ENCODE results near the gene LBH. TPM values are rescaled to one million over a fixed set of nuclear protein-coding genes. Genes with fewer than 3 reads are reported as not detected.

Gene LBH
- total RNA-seq, 1 donor from 2014 or later, result 137 TPM

DNA sequence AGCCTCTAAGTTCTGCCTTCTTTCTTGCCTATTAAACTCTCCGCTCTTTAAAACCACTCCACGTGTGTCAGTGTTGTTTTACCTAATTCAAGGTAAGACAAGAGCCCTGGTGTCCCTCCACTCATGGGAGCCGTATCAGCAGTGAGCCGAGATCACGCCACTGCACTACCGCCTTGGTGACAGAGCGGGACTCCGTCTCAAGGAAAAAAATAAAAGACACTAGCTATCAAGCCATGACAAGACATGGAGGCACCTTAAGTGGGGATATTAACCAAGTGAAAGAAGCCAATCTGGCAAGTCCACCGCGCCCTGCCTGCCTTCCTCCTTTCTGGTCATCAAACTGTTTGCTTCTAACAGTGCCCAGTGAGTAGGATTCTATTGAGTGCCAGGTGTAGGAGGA, 40.2 kb upstream of the LBH start:
- H3K9me3 Mint-ChIP-seq (ENCODE audit: unreplicated experiment), result no peaks in the 10 kb centered on the region
- no peak for DNase-seq (ENCODE audit: low spot score)
- H3K27ac Mint-ChIP-seq (ENCODE audit: unreplicated experiment), result no peak overlapping the region
- TF ChIP-seq, protein P1, sequence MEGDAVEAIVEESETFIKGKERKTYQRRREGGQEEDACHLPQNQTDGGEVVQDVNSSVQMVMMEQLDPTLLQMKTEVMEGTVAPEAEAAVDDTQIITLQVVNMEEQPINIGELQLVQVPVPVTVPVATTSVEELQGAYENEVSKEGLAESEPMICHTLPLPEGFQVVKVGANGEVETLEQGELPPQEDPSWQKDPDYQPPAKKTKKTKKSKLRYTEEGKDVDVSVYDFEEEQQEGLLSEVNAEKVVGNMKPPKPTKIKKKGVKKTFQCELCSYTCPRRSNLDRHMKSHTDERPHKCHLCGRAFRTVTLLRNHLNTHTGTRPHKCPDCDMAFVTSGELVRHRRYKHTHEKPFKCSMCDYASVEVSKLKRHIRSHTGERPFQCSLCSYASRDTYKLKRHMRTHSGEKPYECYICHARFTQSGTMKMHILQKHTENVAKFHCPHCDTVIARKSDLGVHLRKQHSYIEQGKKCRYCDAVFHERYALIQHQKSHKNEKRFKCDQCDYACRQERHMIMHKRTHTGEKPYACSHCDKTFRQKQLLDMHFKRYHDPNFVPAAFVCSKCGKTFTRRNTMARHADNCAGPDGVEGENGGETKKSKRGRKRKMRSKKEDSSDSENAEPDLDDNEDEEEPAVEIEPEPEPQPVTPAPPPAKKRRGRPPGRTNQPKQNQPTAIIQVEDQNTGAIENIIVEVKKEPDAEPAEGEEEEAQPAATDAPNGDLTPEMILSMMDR (IDR thresholded peaks at IDR 0.05; ENCODE audit: unreplicated experiment), result no peak
- H3K36me3 Mint-ChIP-seq (ENCODE audit: low read depth, unreplicated experiment), result peaks cover 5% of the 10 kb centered on the region
- H3K27me3 Mint-ChIP-seq (ENCODE audit: unreplicated experiment), result peaks cover 6% of the 10 kb centered on the region
- H3K4me3 Mint-ChIP-seq (ENCODE audit: unreplicated experiment), result no peak overlapping the region
- no peaks in the 10 kb centered on the region for H3K4me1 Mint-ChIP-seq (ENCODE audit: unreplicated experiment)

DNA sequence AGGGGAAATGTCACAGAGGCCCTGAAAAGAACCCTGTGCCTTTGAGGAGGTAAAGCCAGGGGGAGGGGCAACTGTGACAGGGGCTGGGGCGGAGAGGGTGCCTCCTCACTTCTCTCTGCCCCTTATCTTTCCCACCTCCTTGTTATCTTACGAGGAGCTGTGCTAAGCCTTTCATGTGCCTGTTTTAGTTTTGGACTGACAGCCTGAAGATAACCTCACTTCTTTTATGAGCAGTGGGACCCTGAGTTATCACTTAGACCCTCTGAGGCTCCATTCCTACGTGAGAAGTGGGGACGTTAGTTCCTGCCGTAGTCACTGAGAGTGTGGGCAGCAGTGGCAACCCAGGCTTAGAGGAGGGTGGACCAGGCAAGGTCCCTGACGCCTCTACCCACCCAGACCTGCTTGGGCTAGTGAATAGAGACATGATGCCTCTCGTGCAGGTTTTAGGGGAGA, 39.5 kb upstream of the LBH start:
- no peaks in the 10 kb centered on the region for H3K4me1 Mint-ChIP-seq (ENCODE audit: unreplicated experiment)
- no peak for DNase-seq (ENCODE audit: low spot score)
- no peaks in the 10 kb centered on the region for H3K9me3 Mint-ChIP-seq (ENCODE audit: unreplicated experiment)
- H3K27ac Mint-ChIP-seq (ENCODE audit: unreplicated experiment), result no peak overlapping the region
- H3K4me3 Mint-ChIP-seq (ENCODE audit: unreplicated experiment), result no peak overlapping the region
- peaks cover 5% of the 10 kb centered on the region for H3K27me3 Mint-ChIP-seq (ENCODE audit: unreplicated experiment)
- TF ChIP-seq, protein P1 (IDR thresholded peaks at IDR 0.05; ENCODE audit: unreplicated experiment), result no peak
- peaks cover 5% of the 10 kb centered on the region for H3K36me3 Mint-ChIP-seq (ENCODE audit: low read depth, unreplicated experiment)

DNA sequence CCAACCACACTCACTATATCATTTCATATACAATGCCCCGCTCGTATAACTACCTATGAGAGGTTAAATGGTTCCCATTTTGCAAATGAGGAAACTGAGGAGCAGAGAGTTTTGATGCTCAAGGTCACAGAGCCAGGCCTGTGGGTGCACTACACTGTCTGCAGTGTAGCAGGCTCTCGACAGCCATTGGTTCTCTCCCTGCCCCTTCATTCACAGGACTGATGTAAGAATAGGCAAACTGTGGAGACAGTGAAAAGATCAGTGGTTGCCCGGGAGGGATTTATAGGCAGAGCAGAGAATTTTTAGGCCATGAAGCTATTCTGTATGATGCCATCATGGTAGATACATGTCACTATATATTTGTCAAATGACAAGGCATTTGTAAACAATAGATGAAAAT, 39.0 kb upstream of the LBH start:
- TF ChIP-seq, protein P1 (IDR thresholded peaks at IDR 0.05; ENCODE audit: unreplicated experiment), result no peak
- Mint-ChIP-seq H3K27ac (ENCODE audit: unreplicated experiment) (no peak overlapping the region), H3K9me3 (ENCODE audit: unreplicated experiment) (no peaks in the 10 kb centered on the region), H3K27me3 (ENCODE audit: unreplicated experiment) (peaks cover 5% of the 10 kb centered on the region), H3K36me3 (ENCODE audit: low read depth, unreplicated experiment) (peaks cover 5% of the 10 kb centered on the region), H3K4me1 (ENCODE audit: unreplicated experiment) (no peaks in the 10 kb centered on the region), H3K4me3 (ENCODE audit: unreplicated experiment) (no peak overlapping the region)
- DNase-seq (ENCODE audit: low spot score), result no peak

DNA sequence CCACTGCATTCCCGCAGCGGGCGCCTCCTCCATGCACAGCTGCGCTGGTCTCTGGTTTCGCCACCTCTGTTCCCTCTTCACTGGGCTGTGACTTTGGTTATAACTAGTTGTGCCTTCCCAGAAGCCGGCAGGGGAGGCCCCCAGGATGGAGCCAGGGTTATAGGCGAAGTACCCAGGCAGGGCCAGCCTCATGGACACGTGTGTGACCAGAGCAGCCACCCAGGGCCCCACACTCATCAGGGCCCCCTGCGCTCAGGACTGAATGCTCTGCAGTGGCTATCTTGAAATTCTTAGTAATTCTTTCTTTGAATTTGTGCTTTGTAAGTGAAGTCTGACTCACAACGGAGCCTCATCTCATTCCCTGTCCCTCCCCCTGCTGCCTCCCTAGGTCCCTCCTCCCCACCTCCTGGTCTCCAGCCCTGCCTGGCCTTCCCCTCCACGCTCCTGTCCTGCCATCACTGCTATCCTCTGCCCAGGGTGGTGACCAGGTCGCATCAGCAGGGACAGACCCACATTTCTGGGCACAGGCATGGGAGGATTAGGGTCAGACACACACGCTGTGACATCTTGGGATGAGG, 38.1 kb upstream of the LBH start:
- DNase-seq (ENCODE audit: low spot score), result no peak
- Mint-ChIP-seq H3K4me3 (ENCODE audit: unreplicated experiment) (no peak overlapping the region), H3K9me3 (ENCODE audit: unreplicated experiment) (no peaks in the 10 kb centered on the region), H3K27me3 (ENCODE audit: unreplicated experiment) (peaks cover 5% of the 10 kb centered on the region), H3K4me1 (ENCODE audit: unreplicated experiment) (no peaks in the 10 kb centered on the region), H3K27ac (ENCODE audit: unreplicated experiment) (no peak overlapping the region), H3K36me3 (ENCODE audit: low read depth, unreplicated experiment) (peaks cover 5% of the 10 kb centered on the region)
- TF ChIP-seq, protein P1 (IDR thresholded peaks at IDR 0.05; ENCODE audit: unreplicated experiment), result no peak

DNA sequence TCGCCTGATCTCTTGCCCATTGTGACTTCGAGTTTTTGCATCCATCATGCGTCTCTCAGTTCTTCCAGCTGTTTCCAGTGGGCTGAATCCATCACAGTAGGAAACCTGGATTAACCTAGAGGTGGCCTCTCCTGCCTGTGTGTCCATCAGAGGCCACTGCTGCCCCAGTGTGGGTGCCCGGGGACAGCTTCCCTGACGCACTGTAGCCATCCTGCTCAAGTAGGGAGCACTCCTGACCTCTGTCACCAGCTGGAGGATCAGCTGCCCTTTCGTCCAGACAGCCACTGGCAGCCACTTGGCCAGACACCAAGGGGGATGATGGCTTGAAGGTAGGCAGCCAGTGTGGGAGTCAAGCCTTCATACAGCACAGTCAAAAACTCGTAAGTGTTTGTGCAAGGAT, 36.9 kb upstream of the LBH start:
- Mint-ChIP-seq H3K27ac (ENCODE audit: unreplicated experiment) (no peak overlapping the region), H3K36me3 (ENCODE audit: low read depth, unreplicated experiment) (peaks cover 5% of the 10 kb centered on the region), H3K27me3 (ENCODE audit: unreplicated experiment) (peaks cover 5% of the 10 kb centered on the region), H3K9me3 (ENCODE audit: unreplicated experiment) (no peaks in the 10 kb centered on the region), H3K4me1 (ENCODE audit: unreplicated experiment) (no peaks in the 10 kb centered on the region), H3K4me3 (ENCODE audit: unreplicated experiment) (no peak overlapping the region)
- TF ChIP-seq, protein P1 (IDR thresholded peaks at IDR 0.05; ENCODE audit: unreplicated experiment), result no peak
- DNase-seq (ENCODE audit: low spot score), result no peak
